Effector memory CD4-positive, alpha-beta T cell (primary cell): ENCODE results near the gene OMA1.

Source experiments
- DNase-seq, 3 donors: peaks; one replicate each; pipeline ENCODE4 v3.0.0-alpha.2; 2020
- H3K27ac ChIP-seq: 2 replicates; pipeline ENCODE4 v1.7.0; 2013; ENCODE audit warnings: mild to moderate bottlenecking, low read length, moderate library complexity; ENCODE audit not compliant: insufficient read depth, poor library complexity, severe bottlenecking
- H3K27me3 ChIP-seq: replicated peaks from 2 replicates; pipeline ENCODE4 v1.7.0; 2013; ENCODE audit warnings: mild to moderate bottlenecking, low read length; ENCODE audit not compliant: insufficient read depth, control insufficient read depth, poor library complexity, severe bottlenecking
- H3K36me3 ChIP-seq: 2 replicates; pipeline ENCODE4 v1.7.0; 2013; ENCODE audit warnings: mild to moderate bottlenecking, low read length, moderate library complexity; ENCODE audit not compliant: control insufficient read depth, insufficient read depth
- H3K4me1 ChIP-seq: 2 replicates; pipeline ENCODE4 v1.7.0; 2013; ENCODE audit warnings: low read length, mild to moderate bottlenecking; ENCODE audit not compliant: control insufficient read depth, insufficient read depth, poor library complexity, severe bottlenecking
- H3K4me3 ChIP-seq: 2 replicates; pipeline ENCODE4 v1.7.0; 2013; ENCODE audit warnings: low read length, low read depth, mild to moderate bottlenecking; ENCODE audit not compliant: insufficient read depth, poor library complexity, severe bottlenecking
- H3K9me3 ChIP-seq: 2 replicates; pipeline ENCODE4 v1.7.0; 2013; ENCODE audit warnings: mild to moderate bottlenecking, low read length, moderate library complexity; ENCODE audit not compliant: control insufficient read depth

Gene OMA1

DNA sequence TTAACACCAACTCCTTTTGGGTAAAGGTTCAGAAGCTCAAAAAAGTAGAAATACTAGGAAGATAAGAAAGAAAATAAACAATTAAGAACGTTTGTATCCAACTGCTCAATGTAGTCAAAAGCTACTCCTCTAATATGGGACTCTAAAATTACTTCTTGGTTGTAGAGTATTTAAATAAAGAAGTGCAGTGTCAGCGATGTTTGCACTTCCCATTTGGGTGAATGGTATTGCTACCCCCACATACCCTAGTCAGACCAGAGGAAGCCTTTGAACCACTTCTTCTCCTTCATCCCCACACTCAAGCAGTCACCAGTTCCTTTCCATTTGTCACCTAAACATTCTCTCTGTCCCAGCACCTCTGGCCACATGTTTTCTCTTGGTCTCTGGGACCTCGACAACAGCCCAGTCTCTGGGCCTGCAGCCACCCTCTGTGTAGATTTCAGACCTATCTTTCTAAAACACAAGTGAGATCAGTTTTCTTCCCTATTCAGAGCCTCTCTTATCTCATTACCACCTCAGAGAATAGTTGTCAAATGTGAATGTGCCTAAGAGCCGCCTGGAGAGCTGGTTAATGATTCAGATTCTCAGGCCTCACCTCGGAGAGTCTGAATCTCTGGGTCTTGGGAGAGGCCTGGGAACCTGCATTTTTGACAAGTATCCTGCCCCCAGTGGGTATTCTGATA is 109.8 kb downstream of the OMA1 start:
- no peaks in the 10 kb centered on the region for H3K4me1 ChIP-seq
- no peak overlapping the region for H3K4me3 ChIP-seq
- no peaks in the 10 kb centered on the region for H3K9me3 ChIP-seq
- no peaks in the 10 kb centered on the region for H3K27me3 ChIP-seq
- no peak overlapping the region for H3K27ac ChIP-seq
- DNase-seq = no peak
- no peaks in the 10 kb centered on the region for H3K36me3 ChIP-seq

DNA sequence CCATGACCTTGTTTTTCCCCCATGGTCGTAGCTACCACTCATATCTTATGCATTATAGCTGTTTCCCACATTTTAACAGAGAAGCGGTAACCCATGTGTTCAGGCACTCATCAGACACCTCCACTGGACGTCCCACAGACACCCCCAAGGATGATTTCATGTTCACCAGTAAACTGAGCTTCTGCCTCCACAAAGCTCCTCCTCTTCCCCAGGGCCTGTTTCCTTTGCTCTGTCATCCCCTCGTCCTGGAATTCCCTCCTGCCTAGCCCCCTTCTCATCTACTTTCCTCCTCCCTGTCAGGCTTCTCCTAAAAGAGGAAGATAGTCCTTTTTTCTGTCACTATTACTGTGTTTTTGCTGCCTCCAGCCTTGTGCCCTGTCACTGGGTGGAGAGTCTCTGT is 111.2 kb downstream of the OMA1 start:
- no peak for DNase-seq
- Histone ChIP-seq H3K9me3 (no peaks in the 10 kb centered on the region), H3K4me3 (no peak overlapping the region), H3K27me3 (no peaks in the 10 kb centered on the region), H3K36me3 (no peaks in the 10 kb centered on the region), H3K4me1 (no peaks in the 10 kb centered on the region), H3K27ac (no peak overlapping the region)

DNA sequence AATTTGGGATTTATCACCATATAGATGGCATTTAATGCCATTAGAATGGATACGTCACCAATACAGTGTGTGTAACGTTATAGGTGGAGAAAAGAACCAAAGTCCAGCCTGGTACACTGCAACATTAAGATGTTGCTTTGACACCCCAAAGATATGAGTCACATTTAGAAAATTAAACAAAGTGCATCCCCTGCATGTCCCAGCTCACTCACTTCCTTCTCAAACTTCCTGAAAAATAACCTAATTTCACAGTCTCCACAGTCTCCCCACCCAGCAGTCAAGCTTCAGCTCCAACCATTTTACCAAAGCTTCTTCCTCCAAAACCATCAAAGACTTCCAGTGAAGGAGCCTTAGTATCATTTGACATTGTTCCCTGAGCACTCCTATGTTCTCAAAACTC is 111.9 kb downstream of the OMA1 start:
- Histone ChIP-seq H3K9me3 (no peaks in the 10 kb centered on the region), H3K4me1 (no peaks in the 10 kb centered on the region), H3K4me3 (no peak overlapping the region), H3K27ac (no peak overlapping the region), H3K36me3 (no peaks in the 10 kb centered on the region), H3K27me3 (no peaks in the 10 kb centered on the region)
- DNase-seq = no peak

DNA sequence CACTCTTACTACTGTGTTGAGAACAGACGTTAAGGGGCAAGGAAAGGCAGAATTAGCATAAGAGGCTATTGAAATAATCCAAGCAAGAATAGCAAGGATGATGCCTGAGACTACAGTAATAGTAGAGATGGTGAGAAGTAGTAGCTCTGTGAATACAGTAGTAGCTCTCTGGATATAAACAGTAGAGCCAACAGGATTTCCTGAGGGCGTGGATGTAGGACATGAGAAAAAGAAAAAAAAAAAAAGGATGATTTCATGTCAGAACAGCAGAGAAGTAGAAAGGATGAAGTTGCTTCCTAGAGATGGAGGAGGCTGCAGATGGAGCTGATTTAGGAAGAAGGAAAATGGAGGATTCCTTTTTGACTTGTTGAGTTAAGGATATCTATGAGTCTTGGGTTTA is 112.3 kb downstream of the OMA1 start:
- Histone ChIP-seq H3K4me1 (no peaks in the 10 kb centered on the region), H3K27ac (no peak overlapping the region), H3K36me3 (no peaks in the 10 kb centered on the region), H3K27me3 (no peaks in the 10 kb centered on the region), H3K4me3 (no peak overlapping the region), H3K9me3 (no peaks in the 10 kb centered on the region)
- DNase-seq = no peak

DNA sequence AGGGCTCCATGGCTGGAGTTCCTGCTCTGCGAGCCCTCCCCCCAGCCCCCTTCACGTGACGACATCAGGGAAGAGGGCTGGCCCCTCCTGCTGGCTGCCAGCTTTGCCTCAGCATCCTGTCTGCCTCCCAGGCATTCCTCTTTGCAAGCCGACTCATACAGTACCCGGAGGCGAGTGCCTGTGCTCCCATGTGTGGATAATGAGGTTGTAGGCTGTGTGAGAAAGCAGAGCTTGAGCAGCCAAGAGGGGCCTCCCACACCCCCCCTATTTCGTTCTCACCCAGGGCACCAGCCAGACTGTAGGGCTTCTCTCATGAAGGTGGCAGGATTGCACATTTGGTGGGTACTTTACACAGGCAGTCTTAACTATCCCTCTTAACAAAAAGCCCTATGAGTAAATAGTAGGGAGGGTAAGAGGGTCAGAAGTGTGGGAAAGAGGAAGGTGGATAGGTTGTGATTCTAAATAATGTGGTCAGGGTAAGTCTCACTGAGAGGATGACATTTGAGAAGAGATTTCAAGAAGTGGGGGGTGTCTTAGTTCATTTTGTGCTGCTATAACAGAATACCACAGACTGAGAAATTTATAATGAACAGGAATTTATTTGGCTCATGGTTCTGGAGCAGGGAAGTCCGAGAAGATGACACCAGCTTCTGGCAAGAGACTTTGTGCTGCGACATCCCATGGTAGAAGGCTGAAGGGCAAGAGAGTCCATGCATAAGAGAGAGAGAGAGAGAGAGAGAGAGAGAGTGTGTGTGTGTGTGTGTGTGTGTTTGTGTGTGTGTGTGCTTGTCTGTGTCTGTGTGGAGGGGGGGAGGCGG is 113.5 kb downstream of the OMA1 start:
- no peaks in the 10 kb centered on the region for H3K9me3 ChIP-seq
- DNase-seq = no peak
- no peak overlapping the region for H3K4me3 ChIP-seq

DNA sequence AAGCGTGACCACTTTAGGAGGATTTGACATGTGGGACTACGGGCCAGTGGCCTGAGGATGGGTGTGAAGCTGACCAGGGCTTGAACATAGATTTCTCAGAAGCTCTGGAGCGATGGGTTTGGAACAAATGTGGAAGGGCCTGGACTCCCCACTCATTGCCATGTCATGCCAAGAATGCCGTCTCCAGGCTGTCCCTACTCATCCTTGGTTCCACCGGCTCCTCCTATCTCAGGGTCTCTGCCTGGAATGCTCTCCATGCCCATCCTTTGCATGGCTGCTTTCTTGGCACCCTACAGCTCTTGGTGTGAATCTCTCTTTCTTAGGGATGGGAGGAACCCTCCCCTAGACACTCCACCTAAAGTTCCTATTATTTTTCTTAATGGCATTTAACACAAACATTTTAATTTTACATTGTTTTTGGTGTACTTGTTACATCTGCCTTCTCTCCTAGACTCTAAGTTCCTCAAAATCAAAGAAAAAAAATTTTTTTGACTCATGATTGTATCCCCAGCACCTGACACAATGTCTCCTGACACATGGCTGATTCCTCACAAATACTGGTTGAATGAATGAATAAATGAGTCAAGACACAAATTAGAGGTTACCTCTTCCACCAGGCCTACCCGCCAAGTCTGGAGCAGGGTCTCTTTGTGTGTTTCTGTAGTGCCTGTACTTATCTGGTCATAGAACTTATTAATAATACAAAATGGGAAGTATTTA is 114.5 kb downstream of the OMA1 start:
- Histone ChIP-seq H3K4me3 (no peak overlapping the region), H3K4me1 (no peaks in the 10 kb centered on the region), H3K9me3 (no peaks in the 10 kb centered on the region), H3K36me3 (no peaks in the 10 kb centered on the region), H3K27me3 (no peaks in the 10 kb centered on the region), H3K27ac (no peak overlapping the region)
- no peak for DNase-seq

More for the DNA sequence above, 113.5 kb downstream of the OMA1 start:
- no peaks in the 10 kb centered on the region for H3K27me3 ChIP-seq
- no peaks in the 10 kb centered on the region for H3K4me1 ChIP-seq
- H3K36me3 ChIP-seq = no peaks in the 10 kb centered on the region
- no peak overlapping the region for H3K27ac ChIP-seq
